K562 (cell line): Measurements from ENCODE around the gene SORBS2. TPM values are rescaled to one million over a fixed set of nuclear protein-coding genes. Genes with fewer than 3 reads are reported as not detected.

ENCODE experiments used
- ATAC-seq: fragments of 200-7000 bp; cut with Tn5 transposase; 3 replicates; pipeline ENCODE4 v1.9.1; 2020; ENCODE audit warnings: moderate library complexity
- BruUV-seq: library from RNA; stranded (reverse); fragments of 400-500 nt; replicated peaks from 2 replicates; lab custom pipeline; 2021; lab: Mats Ljungman, UMichigan
- CTCF ChIA-PET: fragments of 300-600 bp; formaldehyde crosslinking; extraction: SDS; loops from one replicate; lab custom pipeline; 2021; ENCODE audit warnings: low intra/inter-chr PET ratio; lab: Yijun Ruan, JAX
- POLR2A ChIA-PET: fragments of 300-600, 350-650 bp; sonication (Branson Sonifier 250); formaldehyde crosslinking; extraction: SDS; loops from one replicate; lab custom pipeline; 2021; ENCODE audit warnings: antibody characterized with exemption, inconsistent platforms; lab: Yijun Ruan, JAX
- DNase-seq, 4 experiments: peaks; one replicate each; pipeline versions ENCODE4 v3.0.0 to v3.0.0-alpha.2; 2011 to 2018; ENCODE audit warnings: low spot score in 3 of 4, mixed read lengths in 3 of 4; ENCODE audit errors: extremely low read depth in 1 of 4
- FAIRE-seq: peaks from 2 replicates; lab custom pipeline; 2011; peaks lifted over from hg19 to GRCh38; lab: Jason Lieb, UNC
- H2AFZ ChIP-seq: 2 replicates; pipeline ENCODE4 v1.6.0; 2011; ENCODE audit warnings: low read depth, low read length, control low read depth, inconsistent platforms
- H3K27ac ChIP-seq: fragments of 200-600 bp; 3 replicates; pipeline ENCODE4 v1.8.0; 2011; ENCODE audit warnings: low read depth, mild to moderate bottlenecking, control low read depth, inconsistent platforms, low read length, moderate library complexity, mixed read lengths; ENCODE audit errors: extremely low read depth
- H3K27me3 ChIP-seq, 2 experiments: fragments of 300-600 bp in 1 of 2; 2 replicates in 1 of 2; 3 replicates in 1 of 2; pipeline versions ENCODE4 v1.6.0 to v1.8.0; 2011; ENCODE audit warnings: inconsistent platforms in 2 of 2, low read length in 2 of 2, mild to moderate bottlenecking in 1 of 2, mixed read lengths in 1 of 2, moderate library complexity in 1 of 2; ENCODE audit not compliant: control insufficient read depth in 2 of 2, insufficient read depth in 2 of 2
- H3K36me3 ChIP-seq: fragments of 300-600 bp; 3 replicates; pipeline ENCODE4 v1.8.0; 2011; ENCODE audit warnings: mild to moderate bottlenecking, low read length, inconsistent platforms; ENCODE audit not compliant: control insufficient read depth, insufficient read depth
- H3K4me1 ChIP-seq, 2 experiments: fragments of 200-600 bp in 1 of 2; replicated peaks in 1 of 2; 2 replicates in 1 of 2; 3 replicates in 1 of 2; pipeline versions ENCODE4 v1.5.1 to v1.8.0; 2011; ENCODE audit warnings: inconsistent platforms in 2 of 2, low read length in 2 of 2, mild to moderate bottlenecking in 1 of 2, mixed read lengths in 1 of 2, moderate library complexity in 1 of 2; ENCODE audit not compliant: control insufficient read depth in 2 of 2, insufficient read depth in 2 of 2
- H3K4me2 ChIP-seq: 2 replicates; pipeline ENCODE4 v1.6.1; 2011; ENCODE audit warnings: low read length, control low read depth, inconsistent platforms, mixed read lengths; ENCODE audit not compliant: insufficient read depth
- H3K4me3 ChIP-seq: fragments of 200-600 bp; sonication (generic), shearing (Covaris generic); 2 replicates; pipeline ENCODE4 v1.5.1; 2016; ENCODE audit warnings: control low read depth, inconsistent platforms
- H3K79me2 ChIP-seq: fragments of 200-600 bp; 3 replicates; pipeline ENCODE4 v1.8.0; 2011; ENCODE audit warnings: low read length, inconsistent platforms; ENCODE audit not compliant: control insufficient read depth, insufficient read depth
- H3K9ac ChIP-seq, 2 experiments: 2 replicates each; pipeline versions ENCODE4 v1.6.0 to v1.6.1; 2011; ENCODE audit warnings: low read depth in 2 of 2, low read length in 2 of 2, control low read depth in 1 of 2, inconsistent platforms in 1 of 2, mild to moderate bottlenecking in 1 of 2, mixed read lengths in 1 of 2; ENCODE audit not compliant: insufficient read depth in 1 of 2
- H3K9me1 ChIP-seq: one replicate; pipeline ENCODE4 v1.6.0; 2011; ENCODE audit warnings: inconsistent platforms, mild to moderate bottlenecking, low read length, moderate library complexity; ENCODE audit not compliant: control insufficient read depth, insufficient read depth
- H3K9me3 ChIP-seq: replicated peaks from 2 replicates; pipeline ENCODE4 v1.5.1; 2011; ENCODE audit warnings: low read depth, low read length, inconsistent platforms; ENCODE audit not compliant: control insufficient read depth, insufficient read depth
- H4K20me1 ChIP-seq: replicated peaks from 2 replicates; pipeline ENCODE4 v1.6.1; 2011; ENCODE audit warnings: low read length, inconsistent platforms, mixed read lengths; ENCODE audit not compliant: control insufficient read depth, insufficient read depth
- HMG20A ChIP-seq: fragments of 450-650 bp; formaldehyde crosslinking; conservative IDR thresholded peaks from 2 replicates; pipeline ENCODE4 v1.4.0; 2020; ENCODE audit warnings: mild to moderate bottlenecking, mixed read lengths
- ZNF511 ChIP-seq: sonication (generic); formaldehyde crosslinking; IDR thresholded peaks from 2 replicates; pipeline ENCODE4 v1.8.0; 2022; ENCODE audit warnings: mild to moderate bottlenecking, missing genetic modification reagents
- WGBS: fragments of 100-300 bp; shearing (Covaris generic); methylation state at CpG from one replicate; pipeline ENCODE4 v1.1.6; 2016; ENCODE audit warnings: low coverage, mixed read lengths; ENCODE audit not compliant: insufficient coverage; ENCODE audit errors: missing lambda C conversion rate; 5-methylcytosine and 5-hydroxymethylcytosine counted together
- in situ Hi-C: fragments of 300-500 bp; cut with MboI; formaldehyde crosslinking; loops from 4 replicates; pipeline ENCODE4 v1.15.0; 2018; ENCODE audit warnings: inconsistent platforms, mixed read lengths
- intact Hi-C: fragments of 100-400 bp; cut with micrococcal nuclease; formaldehyde crosslinking; loops from 2 replicates; pipeline ENCODE4 v1.14.2; 2022
- polyA plus RNA-seq, 8 experiments: library from polyadenylated mRNA; depleted of rRNA in 4 of 8; stranded (reverse) in 5 of 8; unstranded in 3 of 8; fragments of >200 nt; fragmentation: Nextera tagmentation in 2 of 8; fragmentation: Illumina TruSeq in 1 of 8; extraction: Ambion mirVana in 2 of 8; extraction: Trizol in 1 of 8; gene quantifications; 2 replicates each; pipeline versions ENCODE4 v1.2.1 to v1.2.3, GENCODE V29; 2011 to 2014; ENCODE audit warnings: inconsistent platforms in 1 of 8, missing spikeins in 1 of 8
- total RNA-seq, 7 experiments: library from RNA; depleted of rRNA in 6 of 7; stranded (reverse); fragments of >200 nt in 6 of 7; fragmentation: Illumina TruSeq in 2 of 7; extraction: Trizol in 2 of 7; gene quantifications; 2 replicates each; pipeline versions ENCODE4 v1.2.1 to v1.2.3, GENCODE V29; 2011 to 2021; ENCODE audit warnings: low replicate concordance in 1 of 7
- TF ChIP-seq, protein P1 (sequence below): fragments of 450-650 bp; IDR thresholded peaks from 2 replicates; pipeline ENCODE4 v1.6.1; 2018; ENCODE audit warnings: mild to moderate bottlenecking, low read depth; ENCODE audit not compliant: partially characterized antibody

SORBS2 gene
- total and polyA plus RNA-seq, 9 of the 15 experiments (the other 6 are each of a cell fraction or from before 2014, with no cell fraction given), result 0.29 TPM; not detected in 8

- H3K4me2 ChIP-seq, result no peak overlapping the region
- H3K4me3 ChIP-seq, result no peak overlapping the region
- H3K79me2 ChIP-seq, result no peaks in the 10 kb centered on the region
- in situ Hi-C loops (no loop called here), intact Hi-C loops (no loop called here)
- peaks cover 0 to 12% of the 10 kb centered on the region in 2 experiments; a peak in 3 of 5 replicates for H3K27me3 ChIP-seq
- WGBS, result 2% methylated on average over 8 of the region's 8 CpGs
- H2AFZ ChIP-seq, result no peak overlapping the region
- ATAC-seq (no peak), DNase-seq (no peak)
- no peak overlapping the region for H3K9ac ChIP-seq
- POLR2A ChIA-PET, result no interaction called here
- CTCF ChIA-PET, result no interaction called here
- no TSS peak for BruUV-seq
- TF ChIP-seq ZNF511 (no peak), HMG20A (CRISPR knock-in tag) (no peak)
- TF ChIP-seq, protein P1, sequence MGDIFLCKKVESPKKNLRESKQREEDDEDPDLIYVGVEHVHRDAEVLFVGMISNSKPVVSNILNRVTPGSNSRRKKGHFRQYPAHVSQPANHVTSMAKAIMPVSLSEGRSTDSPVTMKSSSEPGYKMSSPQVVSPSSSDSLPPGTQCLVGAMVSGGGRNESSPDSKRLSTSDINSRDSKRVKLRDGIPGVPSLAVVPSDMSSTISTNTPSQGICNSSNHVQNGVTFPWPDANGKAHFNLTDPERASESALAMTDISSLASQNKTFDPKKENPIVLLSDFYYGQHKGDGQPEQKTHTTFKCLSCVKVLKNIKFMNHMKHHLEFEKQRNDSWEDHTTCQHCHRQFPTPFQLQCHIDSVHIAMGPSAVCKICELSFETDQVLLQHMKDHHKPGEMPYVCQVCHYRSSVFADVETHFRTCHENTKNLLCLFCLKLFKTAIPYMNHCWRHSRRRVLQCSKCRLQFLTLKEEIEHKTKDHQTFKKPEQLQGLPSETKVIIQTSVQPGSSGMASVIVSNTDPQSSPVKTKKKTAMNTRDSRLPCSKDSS, result no peak
- TF ChIP-seq, all 486 proteins: peak for 0
- no peak for FAIRE-seq
- Histone ChIP-seq H3K9me1 (no peaks in the 10 kb centered on the region), H3K4me1 (no peaks in the 10 kb centered on the region), H4K20me1 (no peaks in the 10 kb centered on the region), H3K9me3 (no peaks in the 10 kb centered on the region), H3K27ac (no peak overlapping the region), H3K36me3 (no peaks in the 10 kb centered on the region)
Measured at GRCh38 chr4:185709802-185710486, 102.0 kb downstream of the SORBS2 start.
